OCI-LY7 (cell line): ENCODE results near the gene HEMGN.

ENCODE experiments used
- CTCF ChIP-seq: fragments of 200-600 bp; sonication (generic); conservative IDR thresholded peaks from 2 replicates; pipeline ENCODE4 v1.5.1; 2014; ENCODE audit warnings: mild to moderate bottlenecking, antibody characterized with exemption, low read length, moderate library complexity, mixed read lengths
- EZH2phosphoT487 ChIP-seq: fragments of 200-600 bp; sonication (generic); IDR thresholded peaks from 2 replicates; pipeline ENCODE4 v1.6.1; 2018; ENCODE audit warnings: low read depth, borderline replicate concordance, mild to moderate bottlenecking, mixed run types, antibody characterized with exemption, low read length, moderate library complexity, mixed read lengths

DNA sequence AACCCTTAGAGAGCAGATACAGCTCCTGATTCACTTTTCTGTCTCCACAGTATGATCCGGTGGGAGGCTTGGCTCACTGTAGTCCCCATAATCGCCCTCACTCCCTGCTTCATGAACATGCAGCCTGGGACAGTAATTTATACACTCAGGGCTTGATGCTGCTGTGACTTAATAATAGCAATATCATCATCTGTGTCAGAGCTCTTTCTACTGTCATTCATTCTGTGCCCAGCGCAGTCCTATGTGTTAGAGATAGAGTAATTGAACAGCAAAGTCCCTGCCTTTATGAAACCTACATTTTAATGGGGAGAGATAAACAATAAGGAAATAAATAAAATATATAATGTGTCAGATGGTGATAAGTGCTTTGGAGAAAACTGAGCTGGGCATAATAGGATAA is 2.8 kb upstream of the HEMGN start:
- TF ChIP-seq CTCF (no peak), EZH2phosphoT487 (no peak)
